GM12878 (cell line): ENCODE results near the gene RALB. TPM values are rescaled to one million over a fixed set of nuclear protein-coding genes. Genes with fewer than 3 reads are reported as not detected.

Experiments
- ATAC-seq: fragments of 200-7000 bp; cut with Tn5 transposase; 3 replicates; pipeline ENCODE4 v1.9.1; 2020; ENCODE audit warnings: mild to moderate bottlenecking, moderate library complexity
- BruUV-seq: library from RNA; stranded (reverse); fragments of 400-500 nt; replicated peaks from 2 replicates; lab custom pipeline; 2021; lab: Mats Ljungman, UMichigan
- CTCF ChIA-PET: fragments of 300-600 bp; sonication (Branson Sonifier 250); formaldehyde crosslinking; extraction: SDS; loops from one replicate; lab custom pipeline; 2021; ENCODE audit warnings: inconsistent platforms; lab: Yijun Ruan, JAX
- POLR2A ChIA-PET: fragments of 350-600 bp; formaldehyde crosslinking; extraction: SDS; loops from one replicate; lab custom pipeline; 2021; ENCODE audit warnings: inconsistent platforms; lab: Charles Lee
- RAD21 ChIA-PET: fragments of 300-600 bp; sonication (Branson Sonifier 250); formaldehyde crosslinking; loops from one replicate; lab custom pipeline; 2023; ENCODE audit warnings: antibody characterized with exemption; ENCODE audit not compliant: unreplicated experiment; lab: Charles Lee
- SMC1A ChIA-PET: fragments of 300-600 bp; sonication (Branson Sonifier 250); formaldehyde crosslinking; loops from one replicate; lab custom pipeline; 2023; ENCODE audit not compliant: unreplicated experiment, uncharacterized antibody; lab: Charles Lee
- DNase-seq: peaks from one replicate; pipeline ENCODE4 v3.0.0-alpha.2; 2011; ENCODE audit warnings: low read depth, low spot score
- FAIRE-seq: peaks from 3 replicates; lab custom pipeline; 2011; peaks lifted over from hg19 to GRCh38; lab: Jason Lieb, UNC
- H2AFZ ChIP-seq: 2 replicates; pipeline ENCODE4 v1.6.0; 2011; ENCODE audit warnings: low read depth, low read length, control low read depth; ENCODE audit not compliant: control insufficient read depth
- H3K27ac ChIP-seq: 2 replicates; pipeline ENCODE4 v1.5.1; 2011; ENCODE audit warnings: control low read depth; ENCODE audit not compliant: control insufficient read depth, insufficient read depth
- H3K27me3 ChIP-seq, 2 experiments: replicated peaks in 1 of 2; 2 replicates each; pipeline versions ENCODE4 v1.6.0 to v1.6.1; 2011; ENCODE audit warnings: low read length in 1 of 2; ENCODE audit not compliant: control insufficient read depth in 2 of 2, insufficient read depth in 2 of 2
- H3K36me3 ChIP-seq, 2 experiments: 2 replicates each; pipeline ENCODE4 v1.5.1; 2011; ENCODE audit warnings: low read length in 1 of 2; ENCODE audit not compliant: control insufficient read depth in 2 of 2, insufficient read depth in 2 of 2
- H3K4me1 ChIP-seq: 2 replicates; pipeline ENCODE4 v1.6.1; 2011; ENCODE audit warnings: mild to moderate bottlenecking, low read length, moderate library complexity, mixed read lengths; ENCODE audit not compliant: control insufficient read depth, insufficient read depth
- H3K4me2 ChIP-seq: 2 replicates; pipeline ENCODE4 v1.6.0; 2011; ENCODE audit warnings: control low read depth; ENCODE audit not compliant: control insufficient read depth, insufficient read depth
- H3K4me3 ChIP-seq: fragments of 200-600 bp; sonication (generic); 2 replicates; pipeline ENCODE4 v1.5.1; 2016
- H3K79me2 ChIP-seq: 2 replicates; pipeline ENCODE4 v1.6.0; 2011; ENCODE audit warnings: low read length; ENCODE audit not compliant: control insufficient read depth, insufficient read depth
- H3K9ac ChIP-seq: 2 replicates; pipeline ENCODE4 v1.8.0; 2011; ENCODE audit warnings: low read length, control low read depth, mixed read lengths; ENCODE audit not compliant: control insufficient read depth, insufficient read depth
- H3K9me3 ChIP-seq: replicated peaks from 3 replicates; pipeline ENCODE4 v1.5.1; 2011; ENCODE audit warnings: mild to moderate bottlenecking, low read length; ENCODE audit not compliant: control insufficient read depth, insufficient read depth
- H4K20me1 ChIP-seq: 2 replicates; pipeline ENCODE4 v1.6.0; 2011; ENCODE audit not compliant: control insufficient read depth, insufficient read depth
- DPF2 ChIP-seq: fragments of 450-650 bp; IDR thresholded peaks from 2 replicates; pipeline ENCODE4 v1.6.1; 2017; ENCODE audit warnings: mild to moderate bottlenecking
- EED ChIP-seq: sonication (generic); IDR thresholded peaks from 2 replicates; pipeline ENCODE4 v1.6.1; 2016; ENCODE audit warnings: antibody characterized with exemption, low read depth
- MEF2B ChIP-seq: fragments of 450-650 bp; IDR thresholded peaks from 2 replicates; pipeline ENCODE4 v1.6.1; 2018; ENCODE audit warnings: mild to moderate bottlenecking, moderate library complexity; ENCODE audit not compliant: partially characterized antibody, poor library complexity, severe bottlenecking
- MYC ChIP-seq: IDR thresholded peaks from 2 replicates; pipeline ENCODE4 v1.6.1; 2011; ENCODE audit warnings: mild to moderate bottlenecking, low read length, moderate library complexity, inconsistent platforms; ENCODE audit not compliant: insufficient read depth, insufficient replicate concordance, insufficient read length, severe bottlenecking
- NR2C2 ChIP-seq: IDR thresholded peaks from 2 replicates; pipeline ENCODE4 v1.6.1; 2011; ENCODE audit warnings: borderline replicate concordance, low read depth; ENCODE audit not compliant: control insufficient read depth, insufficient read length
- NR2F1 ChIP-seq: fragments of 450-650 bp; conservative IDR thresholded peaks from 2 replicates; pipeline ENCODE4 v1.6.1; 2017; ENCODE audit warnings: mild to moderate bottlenecking
- RELA ChIP-seq: fragments of 450-650 bp; IDR thresholded peaks from 2 replicates; pipeline ENCODE4 v1.8.0; 2014; ENCODE audit warnings: borderline replicate concordance; ENCODE audit not compliant: partially characterized antibody
- SREBF1 ChIP-seq: IDR thresholded peaks from 2 replicates; pipeline ENCODE4 v1.6.1; 2012; ENCODE audit warnings: mild to moderate bottlenecking, low read length
- SREBF2 ChIP-seq: IDR thresholded peaks from 2 replicates; pipeline ENCODE4 v1.6.1; 2012; ENCODE audit warnings: mild to moderate bottlenecking, low read length
- WGBS: methylation state at CpG from one replicate; pipeline ENCODE4 v1.1.6; 2016; ENCODE audit warnings: low lambda C conversion rate; ENCODE audit not compliant: insufficient replicate concordance, insufficient coverage; ENCODE audit errors: missing lambda C conversion rate; 5-methylcytosine and 5-hydroxymethylcytosine counted together
- in situ Hi-C: fragments of 300-500 bp; cut with MboI; formaldehyde crosslinking; loops from 9 replicates; pipeline ENCODE4 v1.14.3; 2018; ENCODE audit warnings: mixed read lengths
- intact Hi-C: fragments of 100-400 bp; cut with micrococcal nuclease; formaldehyde crosslinking; loops from one replicate; pipeline ENCODE4 v1.14.2; 2022; ENCODE audit not compliant: unreplicated experiment
- polyA plus RNA-seq, 11 experiments: library from polyadenylated mRNA; depleted of rRNA in 4 of 11; unstranded in 6 of 11; stranded (reverse) in 5 of 11; fragments of >200 nt; fragmentation: Nextera tagmentation in 4 of 11; fragmentation: Illumina TruSeq in 1 of 11; extraction: Ambion mirVana in 4 of 11; extraction: Trizol in 1 of 11; gene quantifications; 1 replicate in 1 of 11; 2 replicates in 10 of 11; pipeline versions ENCODE4 v1.2.1 to v1.2.3, GENCODE V29; 2011 to 2016; ENCODE audit warnings: inconsistent platforms in 2 of 11, missing spikeins in 2 of 11, low read depth in 1 of 11
- total RNA-seq, 4 experiments: library from RNA; depleted of rRNA in 3 of 4; stranded (reverse); fragments of >200 nt in 3 of 4; fragmentation: Illumina TruSeq in 1 of 4; extraction: Trizol in 1 of 4; gene quantifications; 2 replicates each; pipeline versions ENCODE4 v1.2.1 to v1.2.3, GENCODE V29; 2013 to 2021
- TF ChIP-seq, protein P1 (sequence below): fragments of 450-650 bp; formaldehyde crosslinking; IDR thresholded peaks from 2 replicates; pipeline ENCODE4 v1.4.0; 2022; ENCODE audit warnings: mild to moderate bottlenecking, moderate library complexity
- TF ChIP-seq, protein P2 (sequence below), 3 experiments: IDR thresholded peaks in 2 of 3; conservative IDR thresholded peaks in 1 of 3; 2 replicates each; pipeline ENCODE4 v1.5.1; 2011; ENCODE audit warnings: low read depth in 3 of 3, low read length in 3 of 3, mild to moderate bottlenecking in 3 of 3, control low read depth in 2 of 3, moderate library complexity in 2 of 3, inconsistent platforms in 1 of 3, mixed read lengths in 1 of 3; ENCODE audit not compliant: control insufficient read depth in 2 of 3, insufficient read depth in 1 of 3; ENCODE audit errors: extremely low read depth in 1 of 3
- TF ChIP-seq, protein P3 (sequence below): IDR thresholded peaks from 2 replicates; pipeline ENCODE4 v1.6.1; 2011; ENCODE audit warnings: low read depth, low read length, improper control_type of control experiment, borderline replicate concordance

Gene RALB
- total and polyA plus RNA-seq, 10 of the 15 experiments (the other 5 are each of a cell fraction or from before 2014, with no cell fraction given) = 8.3 to 54.0 (median 24.2) TPM

DNA sequence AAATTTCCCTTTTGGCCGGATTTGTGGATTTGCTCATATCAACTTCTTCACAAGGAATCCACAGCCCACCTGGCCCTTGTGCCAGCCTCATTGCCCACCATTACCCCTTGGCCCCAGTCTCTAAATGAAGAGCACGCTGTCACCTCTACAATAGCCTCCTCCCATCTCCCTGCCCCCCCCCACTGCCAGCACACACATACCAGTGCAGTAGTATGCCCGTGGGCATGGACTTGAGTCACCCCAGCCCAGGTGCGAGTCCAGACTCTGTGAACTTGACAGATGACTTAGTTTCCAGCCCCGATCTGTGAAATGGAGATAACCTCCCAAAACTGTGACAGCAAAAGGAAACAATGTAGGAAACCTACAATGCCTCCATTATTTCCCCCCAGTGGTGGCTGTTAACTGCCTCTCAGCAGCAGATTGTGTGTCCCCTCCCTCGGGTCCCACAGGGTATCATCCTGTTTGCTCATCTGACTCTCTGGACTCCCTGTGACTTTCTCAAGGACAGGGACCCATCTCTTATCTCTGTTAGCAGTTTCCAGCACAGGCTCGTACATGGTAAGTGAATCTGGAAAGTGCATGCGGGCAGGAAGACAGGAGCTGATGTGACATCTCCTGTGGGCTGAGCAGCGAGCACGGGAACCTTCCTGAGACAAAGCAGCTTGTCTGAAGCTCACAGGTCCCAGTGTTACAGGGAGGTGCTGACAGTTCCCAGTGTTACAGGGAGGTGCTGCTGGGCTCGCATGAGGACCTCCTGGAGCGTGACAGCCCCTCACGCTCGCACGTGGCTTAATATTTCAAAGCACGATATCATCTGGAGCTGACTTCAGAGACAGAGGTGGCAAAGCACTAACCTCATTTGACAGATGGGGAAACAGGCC is 25.3 kb upstream of the RALB start:
- ATAC-seq (no peak), DNase-seq (no peak), FAIRE-seq (no peak)
- intact Hi-C loops = no loop called here
- TF ChIP-seq, protein P1, sequence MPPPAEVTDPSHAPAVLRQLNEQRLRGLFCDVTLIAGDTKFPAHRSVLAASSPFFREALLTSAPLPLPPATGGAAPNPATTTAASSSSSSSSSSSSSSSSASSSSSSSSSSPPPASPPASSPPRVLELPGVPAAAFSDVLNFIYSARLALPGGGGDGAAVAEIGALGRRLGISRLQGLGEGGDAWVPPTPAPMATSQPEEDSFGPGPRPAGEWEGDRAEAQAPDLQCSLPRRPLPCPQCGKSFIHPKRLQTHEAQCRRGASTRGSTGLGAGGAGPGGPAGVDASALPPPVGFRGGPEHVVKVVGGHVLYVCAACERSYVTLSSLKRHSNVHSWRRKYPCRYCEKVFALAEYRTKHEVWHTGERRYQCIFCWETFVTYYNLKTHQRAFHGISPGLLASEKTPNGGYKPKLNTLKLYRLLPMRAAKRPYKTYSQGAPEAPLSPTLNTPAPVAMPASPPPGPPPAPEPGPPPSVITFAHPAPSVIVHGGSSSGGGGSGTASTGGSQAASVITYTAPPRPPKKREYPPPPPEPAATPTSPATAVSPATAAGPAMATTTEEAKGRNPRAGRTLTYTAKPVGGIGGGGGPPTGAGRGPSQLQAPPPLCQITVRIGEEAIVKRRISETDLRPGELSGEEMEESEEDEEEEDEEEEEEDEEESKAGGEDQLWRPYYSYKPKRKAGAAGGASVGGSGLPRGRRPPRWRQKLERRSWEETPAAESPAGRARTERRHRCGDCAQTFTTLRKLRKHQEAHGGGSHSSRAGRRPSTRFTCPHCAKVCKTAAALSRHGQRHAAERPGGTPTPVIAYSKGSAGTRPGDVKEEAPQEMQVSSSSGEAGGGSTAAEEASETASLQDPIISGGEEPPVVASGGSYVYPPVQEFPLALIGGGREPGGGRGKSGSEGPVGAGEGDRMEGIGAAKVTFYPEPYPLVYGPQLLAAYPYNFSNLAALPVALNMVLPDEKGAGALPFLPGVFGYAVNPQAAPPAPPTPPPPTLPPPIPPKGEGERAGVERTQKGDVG (CRISPR knock-in tag) = no peak
- TF ChIP-seq EED (no peak), MEF2B (no peak), MYC (no peak), DPF2 (no peak), NR2F1 (no peak), NR2C2 (no peak), SREBF2 (no peak), RELA (no peak), SREBF1 (no peak)
- TF ChIP-seq, protein P2, sequence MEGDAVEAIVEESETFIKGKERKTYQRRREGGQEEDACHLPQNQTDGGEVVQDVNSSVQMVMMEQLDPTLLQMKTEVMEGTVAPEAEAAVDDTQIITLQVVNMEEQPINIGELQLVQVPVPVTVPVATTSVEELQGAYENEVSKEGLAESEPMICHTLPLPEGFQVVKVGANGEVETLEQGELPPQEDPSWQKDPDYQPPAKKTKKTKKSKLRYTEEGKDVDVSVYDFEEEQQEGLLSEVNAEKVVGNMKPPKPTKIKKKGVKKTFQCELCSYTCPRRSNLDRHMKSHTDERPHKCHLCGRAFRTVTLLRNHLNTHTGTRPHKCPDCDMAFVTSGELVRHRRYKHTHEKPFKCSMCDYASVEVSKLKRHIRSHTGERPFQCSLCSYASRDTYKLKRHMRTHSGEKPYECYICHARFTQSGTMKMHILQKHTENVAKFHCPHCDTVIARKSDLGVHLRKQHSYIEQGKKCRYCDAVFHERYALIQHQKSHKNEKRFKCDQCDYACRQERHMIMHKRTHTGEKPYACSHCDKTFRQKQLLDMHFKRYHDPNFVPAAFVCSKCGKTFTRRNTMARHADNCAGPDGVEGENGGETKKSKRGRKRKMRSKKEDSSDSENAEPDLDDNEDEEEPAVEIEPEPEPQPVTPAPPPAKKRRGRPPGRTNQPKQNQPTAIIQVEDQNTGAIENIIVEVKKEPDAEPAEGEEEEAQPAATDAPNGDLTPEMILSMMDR (IDR thresholded peaks at IDR 0.05 in 2 of 3, conservative IDR thresholded peaks at IDR 0.05 in 1 of 3; ENCODE audit: control insufficient read depth in 2 of 3, extremely low read depth in 1 of 3, insufficient read depth in 1 of 3, low read depth in 3 of 3, low read length in 3 of 3) = no peak
- TF ChIP-seq, protein P3, sequence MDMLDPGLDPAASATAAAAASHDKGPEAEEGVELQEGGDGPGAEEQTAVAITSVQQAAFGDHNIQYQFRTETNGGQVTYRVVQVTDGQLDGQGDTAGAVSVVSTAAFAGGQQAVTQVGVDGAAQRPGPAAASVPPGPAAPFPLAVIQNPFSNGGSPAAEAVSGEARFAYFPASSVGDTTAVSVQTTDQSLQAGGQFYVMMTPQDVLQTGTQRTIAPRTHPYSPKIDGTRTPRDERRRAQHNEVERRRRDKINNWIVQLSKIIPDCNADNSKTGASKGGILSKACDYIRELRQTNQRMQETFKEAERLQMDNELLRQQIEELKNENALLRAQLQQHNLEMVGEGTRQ = no peak
- H3K4me2 ChIP-seq = peak overlapping the region; percentile 30
- CTCF ChIA-PET = interaction anchor here (0.8 to 3.2 kb wide), 6 partner anchors 18 to 90 kb away, joined by 3 to 48 read pairs (median 4); no protein-coding TSS in a partner anchor
- H2AFZ ChIP-seq = no peak overlapping the region
- peaks cover 16% of the 10 kb centered on the region for H3K4me1 ChIP-seq
- H3K4me3 ChIP-seq = no peak overlapping the region
- no TSS peak for BruUV-seq
- in situ Hi-C loops = no loop called here
- WGBS = 90% methylated on average over 16 of the region's 16 CpGs
- H3K27me3 ChIP-seq = no peaks in the 10 kb centered on the region
- RAD21 ChIA-PET = interaction anchor here (1.2 to 1.7 kb wide), 2 partner anchors 51 to 85 kb away, joined by 3 to 19 read pairs; no protein-coding TSS in a partner anchor
- peaks cover 43% of the 10 kb centered on the region for H3K79me2 ChIP-seq
- SMC1A ChIA-PET = interaction anchor here (0.6 to 7.3 kb wide), 2 partner anchors 25 to 84 kb away, joined by 3 to 106 read pairs; partner anchors contain the start of gene RALB
- H3K27ac ChIP-seq = no peak overlapping the region
- H3K9ac ChIP-seq = no peak overlapping the region
- no peaks in the 10 kb centered on the region for H4K20me1 ChIP-seq
- no peaks in the 10 kb centered on the region for H3K36me3 ChIP-seq
- POLR2A ChIA-PET = interaction anchor here (1.0 to 1.1 kb wide), 2 partner anchors 9 to 13 kb away, joined by 3 read pairs; no protein-coding TSS in a partner anchor
- no peaks in the 10 kb centered on the region for H3K9me3 ChIP-seq
